Loucy (cell line): ENCODE data around the gene EPN2.

ENCODE experiments used
- H2AFZ ChIP-seq: fragments of 200-600 bp; sonication (generic); 2 replicates; pipeline ENCODE4 v1.6.0; 2016; ENCODE audit warnings: antibody characterized with exemption, mild to moderate bottlenecking, low read length, moderate library complexity
- H3F3A ChIP-seq: fragments of 200-600 bp; 2 replicates; pipeline ENCODE4 v1.6.0; 2016; ENCODE audit warnings: antibody characterized with exemption, low read depth, mild to moderate bottlenecking
- H3K27me3 ChIP-seq: fragments of 200-600 bp; sonication (generic); 2 replicates; pipeline ENCODE4 v1.6.1; 2014; ENCODE audit warnings: low read length, mild to moderate bottlenecking; ENCODE audit not compliant: insufficient read depth, poor library complexity, severe bottlenecking
- H3K36me3 ChIP-seq: fragments of 200-600 bp; sonication (generic); 2 replicates; pipeline ENCODE4 v1.6.1; 2016; ENCODE audit warnings: low read length; ENCODE audit not compliant: insufficient read depth
- H3K4me1 ChIP-seq: fragments of 200-600 bp; sonication (generic); 2 replicates; pipeline ENCODE4 v1.5.1; 2014; ENCODE audit warnings: low read length, mild to moderate bottlenecking; ENCODE audit not compliant: insufficient read depth, poor library complexity, severe bottlenecking
- H3K4me2 ChIP-seq: fragments of 200-600 bp; sonication (generic); 2 replicates; pipeline ENCODE4 v1.6.0; 2014; ENCODE audit warnings: antibody characterized with exemption, low read length, low read depth, mild to moderate bottlenecking; ENCODE audit not compliant: poor library complexity, severe bottlenecking
- H3K4me3 ChIP-seq: fragments of 200-600 bp; sonication (generic); 2 replicates; pipeline ENCODE4 v1.5.1; 2014; ENCODE audit warnings: low read length, mild to moderate bottlenecking, mixed read lengths; ENCODE audit not compliant: poor library complexity, severe bottlenecking
- H3K79me2 ChIP-seq: fragments of 200-600 bp; sonication (generic); 2 replicates; pipeline ENCODE4 v1.6.1; 2014; ENCODE audit warnings: low read length; ENCODE audit not compliant: insufficient read depth
- H3K9ac ChIP-seq: fragments of 200-600 bp; sonication (generic); 2 replicates; pipeline ENCODE4 v1.6.0; 2014; ENCODE audit warnings: mild to moderate bottlenecking, low read depth, low read length, moderate library complexity; ENCODE audit not compliant: poor library complexity, severe bottlenecking
- H3K9me2 ChIP-seq: fragments of 200-600 bp; sonication (generic); replicated peaks from 2 replicates; pipeline ENCODE4 v1.6.1; 2016; ENCODE audit warnings: low read depth, low read length, mixed read lengths
- H3K9me3 ChIP-seq: fragments of 200-600 bp; sonication (generic); 2 replicates; pipeline ENCODE4 v1.6.1; 2014; ENCODE audit warnings: mild to moderate bottlenecking, antibody characterized with exemption, low read length, low read depth; ENCODE audit not compliant: insufficient read depth
- H4K20me1 ChIP-seq: fragments of 200-600 bp; sonication (generic); 2 replicates; pipeline ENCODE4 v1.6.0; 2014; ENCODE audit warnings: antibody characterized with exemption, low read length, mild to moderate bottlenecking; ENCODE audit not compliant: insufficient read depth, poor library complexity, severe bottlenecking
- CTCF ChIP-seq: fragments of 200-600 bp; sonication (generic); conservative IDR thresholded peaks from 2 replicates; pipeline ENCODE4 v1.5.1; 2014; ENCODE audit warnings: mild to moderate bottlenecking, antibody characterized with exemption, low read length
- EZH2phosphoT487 ChIP-seq: fragments of 200-600 bp; IDR thresholded peaks from 2 replicates; pipeline ENCODE4 v1.6.1; 2018; ENCODE audit warnings: antibody characterized with exemption, mild to moderate bottlenecking, moderate library complexity, borderline replicate concordance

Gene EPN2

GRCh38 chr17:19313066-19313745 lies 76.0 kb downstream of the EPN2 start:
- Histone ChIP-seq H3K9ac (no peak overlapping the region), H3K79me2 (no peaks in the 10 kb centered on the region), H2AFZ (no peak overlapping the region), H3K9me3 (no peaks in the 10 kb centered on the region), H3K9me2 (no peaks in the 10 kb centered on the region), H3K27me3 (no peaks in the 10 kb centered on the region), H3K36me3 (no peaks in the 10 kb centered on the region), H3K4me1 (peaks cover 7% of the 10 kb centered on the region), H3F3A (no peaks in the 10 kb centered on the region), H3K4me3 (no peak overlapping the region), H4K20me1 (no peaks in the 10 kb centered on the region), H3K4me2 (no peak overlapping the region)
- TF ChIP-seq EZH2phosphoT487 (no peak), CTCF (no peak)

GRCh38 chr17:19313746-19314651 lies 76.8 kb downstream of the EPN2 start:
- peaks cover 7% of the 10 kb centered on the region for H3K4me1 ChIP-seq
- no peaks in the 10 kb centered on the region for H3F3A ChIP-seq
- H3K9me3 ChIP-seq = no peaks in the 10 kb centered on the region
- H2AFZ ChIP-seq = no peak overlapping the region
- H3K36me3 ChIP-seq = no peaks in the 10 kb centered on the region
- H3K9me2 ChIP-seq = no peaks in the 10 kb centered on the region
- H3K9ac ChIP-seq = no peak overlapping the region
- no peaks in the 10 kb centered on the region for H4K20me1 ChIP-seq
- no peaks in the 10 kb centered on the region for H3K79me2 ChIP-seq
- H3K4me3 ChIP-seq = no peak overlapping the region
- no peak overlapping the region for H3K4me2 ChIP-seq
- no peaks in the 10 kb centered on the region for H3K27me3 ChIP-seq
- TF ChIP-seq EZH2phosphoT487 (no peak), CTCF (no peak)

GRCh38 chr17:19315104-19315503 lies 77.9 kb downstream of the EPN2 start:
- Histone ChIP-seq H3K9me2 (no peaks in the 10 kb centered on the region), H3K27me3 (no peaks in the 10 kb centered on the region), H3F3A (no peaks in the 10 kb centered on the region), H3K79me2 (no peaks in the 10 kb centered on the region), H4K20me1 (no peaks in the 10 kb centered on the region), H3K4me3 (no peak overlapping the region), H3K9me3 (no peaks in the 10 kb centered on the region), H3K9ac (no peak overlapping the region), H2AFZ (no peak overlapping the region), H3K36me3 (no peaks in the 10 kb centered on the region), H3K4me2 (no peak overlapping the region), H3K4me1 (peaks cover 7% of the 10 kb centered on the region)
- TF ChIP-seq CTCF (no peak), EZH2phosphoT487 (no peak)
